Measurements from ENCODE around the gene NANS. TPM values are rescaled to one million over a fixed set of nuclear protein-coding genes. Genes with fewer than 3 reads are reported as not detected.
A peak's percentile ranks its signal among the peaks of the same experiment; 100 is the strongest.
"Not testable (repeated sequence)": the region's sequence is repeated elsewhere in the genome, so short reads cannot be mapped to it uniquely, and the experiment has no call there.

The NANS gene
- total RNA-seq, 2 experiments from 2014 or later: 48.4 to 51.9 TPM

DNA sequence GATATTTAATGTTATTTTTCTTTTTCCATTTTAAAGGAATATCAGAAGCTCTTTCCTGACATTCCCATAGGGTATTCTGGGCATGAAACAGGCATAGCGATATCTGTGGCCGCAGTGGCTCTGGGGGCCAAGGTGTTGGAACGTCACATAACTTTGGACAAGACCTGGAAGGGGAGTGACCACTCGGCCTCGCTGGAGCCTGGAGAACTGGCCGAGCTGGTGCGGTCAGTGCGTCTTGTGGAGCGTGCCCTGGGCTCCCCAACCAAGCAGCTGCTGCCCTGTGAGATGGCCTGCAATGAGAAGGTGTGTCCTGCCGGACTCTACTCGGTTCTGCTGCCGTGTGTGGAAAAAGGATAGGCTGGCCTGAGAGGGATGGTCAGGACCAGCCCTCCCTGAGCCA lies 24.2 kb downstream of the NANS start:
- H3K27me3 Mint-ChIP-seq: no peaks in the 10 kb centered on the region
- no peak overlapping the region for H3K4me3 Mint-ChIP-seq
- intact Hi-C loops (cut with micrococcal nuclease): loop anchor here (1.0 kb wide), 1 partner anchor 22 kb away; no protein-coding TSS in a partner anchor
- H3K27ac Mint-ChIP-seq: peak overlapping the region; percentile 91
- no peak for DNase-seq
- ChIA-PET CTCF (interaction anchor here (1.3 to 2.4 kb wide), 2 partner anchors 17 to 183 kb away, joined by 3 to 7 read pairs; no protein-coding TSS in a partner anchor), POLR2A (interaction anchor here (2.1 kb wide), 1 partner anchor 16 kb away, joined by 7 read pairs; no protein-coding TSS in a partner anchor)
- H3K4me1 Mint-ChIP-seq (ENCODE audit: low read depth): peaks cover 47% of the 10 kb centered on the region
- no peaks in the 10 kb centered on the region for H3K9me3 Mint-ChIP-seq
- H3K36me3 Mint-ChIP-seq: peaks cover 53% of the 10 kb centered on the region

GRCh38 chr9:98081477-98082219 lies 25.1 kb downstream of the NANS start:
- intact Hi-C loops (cut with micrococcal nuclease): loop anchor here (1.0 kb wide), 1 partner anchor 21 kb away; no protein-coding TSS in a partner anchor

GRCh38 chr9:98083061-98083501 lies 26.5 kb downstream of the NANS start:
- Mint-ChIP-seq H3K27ac (peak overlapping the region; percentile 91), H3K27me3 (no peaks in the 10 kb centered on the region), H3K4me1 (ENCODE audit: low read depth) (peaks cover 37% of the 10 kb centered on the region), H3K4me3 (no peak overlapping the region), H3K9me3 (no peaks in the 10 kb centered on the region), H3K36me3 (peaks cover 54% of the 10 kb centered on the region)
- ChIA-PET POLR2A (no interaction called here), CTCF (no interaction called here)
- no peak for DNase-seq
- intact Hi-C loops (cut with micrococcal nuclease): no loop called here

More at GRCh38 chr9:98081477-98082219, 25.1 kb downstream of the NANS start:
- Mint-ChIP-seq H3K4me3 (no peak overlapping the region), H3K9me3 (no peaks in the 10 kb centered on the region), H3K27me3 (no peaks in the 10 kb centered on the region), H3K4me1 (ENCODE audit: low read depth) (peaks cover 46% of the 10 kb centered on the region), H3K27ac (peak overlapping the region; percentile 91), H3K36me3 (peaks cover 59% of the 10 kb centered on the region)
- peak; percentile 81 for DNase-seq
- ChIA-PET POLR2A (interaction anchor here (2.1 kb wide), 1 partner anchor 16 kb away, joined by 7 read pairs; no protein-coding TSS in a partner anchor), CTCF (interaction anchor here (1.3 kb wide), 1 partner anchor 182 kb away, joined by 3 read pairs; no protein-coding TSS in a partner anchor)

- H3K4me3 Mint-ChIP-seq: no peak overlapping the region
- CTCF ChIA-PET: interaction anchor here (0.6 kb wide), 1 partner anchor 15 kb away, joined by 3 read pairs; no protein-coding TSS in a partner anchor
- H3K9me3 Mint-ChIP-seq: no peaks in the 10 kb centered on the region
- peaks cover 36% of the 10 kb centered on the region for H3K4me1 Mint-ChIP-seq (ENCODE audit: low read depth)
- peak overlapping the region; percentile 91 for H3K27ac Mint-ChIP-seq
- POLR2A ChIA-PET: interaction anchor here (0.8 kb wide), 1 partner anchor 28 kb away, joined by 3 read pairs; no protein-coding TSS in a partner anchor
- H3K27me3 Mint-ChIP-seq: no peaks in the 10 kb centered on the region
- H3K36me3 Mint-ChIP-seq: peaks cover 54% of the 10 kb centered on the region
- intact Hi-C loops (cut with micrococcal nuclease): no loop called here
- DNase-seq: no peak
These were observed 27.1 kb downstream of the NANS start for GRCh38 chr9:98083566-98084183.

DNA sequence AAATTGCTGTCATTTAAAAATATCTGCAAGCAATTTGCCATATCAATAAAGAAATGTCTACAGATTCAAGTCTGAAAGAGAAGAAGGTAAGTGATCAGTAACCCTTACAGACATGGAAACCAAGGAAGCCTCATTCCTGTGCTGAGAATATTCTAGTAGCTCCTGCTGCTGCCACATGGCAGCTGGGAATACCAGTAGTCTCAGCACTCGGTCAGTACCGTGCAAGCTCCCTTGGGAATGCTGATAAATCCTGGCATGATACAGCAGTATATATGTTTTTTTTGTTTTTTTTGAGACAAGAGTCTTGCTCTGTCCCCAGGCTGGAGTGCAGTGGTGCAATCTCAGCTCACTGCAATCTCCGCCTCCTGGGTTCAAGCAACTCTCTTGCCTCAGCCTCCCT lies 27.9 kb downstream of the NANS start:
- Mint-ChIP-seq H3K9me3 (no peaks in the 10 kb centered on the region), H3K4me1 (ENCODE audit: low read depth) (peaks cover 36% of the 10 kb centered on the region), H3K4me3 (no peak overlapping the region), H3K27ac (no peak overlapping the region), H3K27me3 (no peaks in the 10 kb centered on the region), H3K36me3 (peaks cover 50% of the 10 kb centered on the region)
- ChIA-PET CTCF (interaction anchor here (0.6 kb wide), 2 partner anchors 15 to 77 kb away, joined by 3 read pairs; no protein-coding TSS in a partner anchor), POLR2A (interaction anchor here (0.8 to 1.4 kb wide), 2 partner anchors 28 to 171 kb away, joined by 3 read pairs; partner anchors contain the start of gene TBC1D2)
- no peak for DNase-seq
- intact Hi-C loops (cut with micrococcal nuclease): no loop called here

DNA sequence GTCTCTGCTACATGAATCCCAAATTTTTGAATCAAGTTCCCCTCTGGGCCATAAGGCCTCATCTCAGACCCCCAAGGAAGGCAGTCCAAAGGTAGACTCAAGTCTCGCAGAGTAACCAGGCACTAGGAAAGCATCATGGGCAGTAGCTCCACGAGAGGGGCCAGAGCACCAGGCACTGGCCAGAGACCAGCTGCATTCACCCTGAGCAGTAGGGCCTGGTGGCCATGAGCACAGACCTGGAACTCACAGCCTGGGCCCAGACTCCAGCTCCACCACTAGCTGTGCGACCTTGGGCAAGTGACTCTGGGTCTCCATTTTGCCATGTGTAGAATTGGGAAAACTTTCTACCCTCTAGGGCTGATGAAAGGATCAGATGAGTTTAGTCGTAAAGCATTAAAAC lies 28.5 kb downstream of the NANS start:
- DNase-seq: no peak
- H3K36me3 Mint-ChIP-seq: peaks cover 47% of the 10 kb centered on the region
- H3K4me1 Mint-ChIP-seq (ENCODE audit: low read depth): peaks cover 36% of the 10 kb centered on the region
- H3K9me3 Mint-ChIP-seq: no peaks in the 10 kb centered on the region
- ChIA-PET POLR2A (interaction anchor here (1.4 kb wide), 1 partner anchor 171 kb away, joined by 3 read pairs; the partner anchor contains the start of gene TBC1D2), CTCF (interaction anchor here (0.6 kb wide), 1 partner anchor 78 kb away, joined by 3 read pairs; no protein-coding TSS in a partner anchor)
- intact Hi-C loops (cut with micrococcal nuclease): no loop called here
- no peak overlapping the region for H3K4me3 Mint-ChIP-seq
- no peaks in the 10 kb centered on the region for H3K27me3 Mint-ChIP-seq
- peak overlapping the region; percentile 64 for H3K27ac Mint-ChIP-seq

- H3K4me3 Mint-ChIP-seq: peak overlapping the region; percentile 34
These were observed 29.4 kb downstream of the NANS start for GRCh38 chr9:98085944-98086343.

DNA sequence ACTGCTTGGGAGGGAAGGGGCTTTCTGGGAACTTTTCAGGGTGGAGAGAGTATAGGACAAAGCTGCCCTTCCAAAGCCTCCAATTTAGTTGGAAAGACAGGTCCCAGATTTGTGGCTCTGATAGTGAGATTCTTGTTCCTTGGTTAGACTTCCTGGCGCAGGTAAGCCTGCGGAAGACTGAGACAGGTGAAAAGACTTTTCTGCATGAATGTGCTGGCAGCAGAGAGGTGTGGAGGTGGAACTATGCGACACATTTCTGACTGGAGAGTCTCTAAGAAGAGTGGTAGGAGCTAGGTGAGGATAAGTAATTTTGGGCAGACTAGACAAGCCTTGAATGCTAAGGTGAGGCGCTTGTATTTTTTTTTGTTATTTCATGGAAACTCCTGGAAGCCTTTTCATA lies 29.9 kb downstream of the NANS start:
- Mint-ChIP-seq H3K36me3 (peaks cover 45% of the 10 kb centered on the region), H3K4me1 (ENCODE audit: low read depth) (peaks cover 30% of the 10 kb centered on the region)
- intact Hi-C loops (cut with micrococcal nuclease): no loop called here

More at GRCh38 chr9:98085944-98086343, 29.4 kb downstream of the NANS start:
- Mint-ChIP-seq H3K4me1 (ENCODE audit: low read depth) (peaks cover 35% of the 10 kb centered on the region), H3K27me3 (no peaks in the 10 kb centered on the region), H3K27ac (peak overlapping the region; percentile 68), H3K9me3 (no peaks in the 10 kb centered on the region), H3K36me3 (peaks cover 50% of the 10 kb centered on the region)
- POLR2A ChIA-PET: interaction anchor here (1.4 kb wide), 1 partner anchor 170 kb away, joined by 3 read pairs; the partner anchor contains the start of gene TBC1D2
- DNase-seq: no peak
- CTCF ChIA-PET: no interaction called here
- intact Hi-C loops (cut with micrococcal nuclease): no loop called here

DNA sequence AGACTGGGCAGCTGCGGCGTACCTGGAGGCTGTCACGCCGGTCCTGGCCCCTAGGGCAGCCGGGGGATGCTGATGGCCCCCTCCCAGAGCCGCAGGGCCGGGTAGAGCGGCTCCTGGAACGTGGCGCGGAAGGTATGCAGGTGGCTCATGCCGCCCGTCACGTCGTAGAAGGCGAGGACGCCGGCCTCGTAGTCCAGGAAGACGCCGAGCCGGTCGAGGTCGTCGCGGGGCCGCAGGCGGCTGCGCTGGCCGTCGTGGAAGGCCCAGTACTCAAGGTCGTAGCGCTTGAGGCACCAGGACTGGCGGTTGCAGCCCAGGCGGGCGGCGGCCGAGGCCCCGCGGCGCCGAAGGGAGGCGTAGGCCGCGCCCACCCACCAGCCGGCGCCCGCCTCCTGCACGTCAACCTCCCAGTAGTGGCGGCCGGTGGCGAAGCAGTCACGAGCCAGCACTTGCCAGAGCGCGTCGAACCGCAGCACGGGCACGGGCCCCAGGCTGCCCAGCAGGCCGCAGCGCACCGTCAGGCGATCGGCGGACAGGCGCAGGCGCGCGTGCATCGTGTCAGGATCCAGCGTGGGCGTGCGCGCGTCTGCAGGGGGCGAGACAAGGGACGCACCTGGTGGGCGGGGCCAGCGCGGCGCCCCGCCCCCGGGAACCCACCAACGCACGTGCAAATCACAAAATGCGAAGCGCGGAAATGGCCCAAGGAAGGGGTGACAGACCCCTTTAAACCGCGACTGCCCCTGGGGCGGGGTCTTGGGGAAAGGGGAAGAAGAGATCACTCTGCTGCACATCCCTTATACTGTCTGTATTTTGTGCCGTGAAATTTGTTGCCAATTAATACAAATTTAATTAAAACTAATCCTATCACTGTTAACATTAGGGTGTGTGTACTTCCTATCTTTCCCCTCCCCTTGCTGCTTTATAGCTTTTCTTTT lies 31.2 kb downstream of the NANS start:
- POLR2A ChIA-PET: interaction anchor here (1.5 kb wide), 1 partner anchor 168 kb away, joined by 4 read pairs; the partner anchor contains the start of gene TBC1D2
- H3K4me3 Mint-ChIP-seq: peak overlapping the region; percentile 61
- no peak overlapping the region for H3K27ac Mint-ChIP-seq
- CTCF ChIA-PET: interaction anchor here (1.0 kb wide), 2 partner anchors 14 to 168 kb away, joined by 3 read pairs; partner anchors contain the start of gene TBC1D2
- H3K4me1 Mint-ChIP-seq (ENCODE audit: low read depth): peaks cover 17% of the 10 kb centered on the region
- intact Hi-C loops (cut with micrococcal nuclease): no loop called here
- peak; percentile 44 for DNase-seq
- H3K36me3 Mint-ChIP-seq: peaks cover 39% of the 10 kb centered on the region
- no peaks in the 10 kb centered on the region for H3K9me3 Mint-ChIP-seq
- H3K27me3 Mint-ChIP-seq: no peaks in the 10 kb centered on the region

More for the DNA sequence above, 29.9 kb downstream of the NANS start:
- no peak for DNase-seq
- Mint-ChIP-seq H3K9me3 (no peaks in the 10 kb centered on the region), H3K27me3 (no peaks in the 10 kb centered on the region), H3K27ac (peak overlapping the region; percentile 68), H3K4me3 (peak overlapping the region; percentile 61)
- ChIA-PET POLR2A (no interaction called here), CTCF (interaction anchor here (1.0 kb wide), 1 partner anchor 16 kb away, joined by 3 read pairs; no protein-coding TSS in a partner anchor)

GRCh38 chr9:98090674-98091073 lies 34.1 kb downstream of the NANS start:
- H3K9me3 Mint-ChIP-seq; intact Hi-C loops (cut with micrococcal nuclease); H3K27ac Mint-ChIP-seq; H3K4me3 Mint-ChIP-seq; H3K27me3 Mint-ChIP-seq: not testable (repeated sequence)
- H3K4me1 Mint-ChIP-seq (ENCODE audit: low read depth): peaks cover 29% of the 10 kb centered on the region
- DNase-seq: peak; percentile 6
- POLR2A ChIA-PET: interaction anchor here (1.8 kb wide), 1 partner anchor 34 kb away, joined by 5 read pairs; the partner anchor contains the start of gene NANS
- peaks cover 48% of the 10 kb centered on the region for H3K36me3 Mint-ChIP-seq
- CTCF ChIA-PET: interaction anchor here (1.3 kb wide), 1 partner anchor 102 kb away, joined by 4 read pairs; the partner anchor contains the start of gene CORO2A
